ENCODE results near the gene OR4K1.
"Not testable (repeated sequence)": the region's sequence is repeated elsewhere in the genome, so short reads cannot be mapped to it uniquely, and the experiment has no call there.

OR4K1 gene, protein sequence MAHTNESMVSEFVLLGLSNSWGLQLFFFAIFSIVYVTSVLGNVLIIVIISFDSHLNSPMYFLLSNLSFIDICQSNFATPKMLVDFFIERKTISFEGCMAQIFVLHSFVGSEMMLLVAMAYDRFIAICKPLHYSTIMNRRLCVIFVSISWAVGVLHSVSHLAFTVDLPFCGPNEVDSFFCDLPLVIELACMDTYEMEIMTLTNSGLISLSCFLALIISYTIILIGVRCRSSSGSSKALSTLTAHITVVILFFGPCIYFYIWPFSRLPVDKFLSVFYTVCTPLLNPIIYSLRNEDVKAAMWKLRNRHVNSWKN

GRCh38 chr14:19930617-19931016, at the start of gene OR4K1:
TSS of gene OR4K1 (plus strand) at chr14:19930917. CDS start at chr14:19935667, 4,750 bp downstream.
- DNase-seq = no peak

- DNase-seq = no peak
These were observed 35.4 kb upstream of the OR4K1 start for GRCh38 chr14:19895282-19895681.

DNA sequence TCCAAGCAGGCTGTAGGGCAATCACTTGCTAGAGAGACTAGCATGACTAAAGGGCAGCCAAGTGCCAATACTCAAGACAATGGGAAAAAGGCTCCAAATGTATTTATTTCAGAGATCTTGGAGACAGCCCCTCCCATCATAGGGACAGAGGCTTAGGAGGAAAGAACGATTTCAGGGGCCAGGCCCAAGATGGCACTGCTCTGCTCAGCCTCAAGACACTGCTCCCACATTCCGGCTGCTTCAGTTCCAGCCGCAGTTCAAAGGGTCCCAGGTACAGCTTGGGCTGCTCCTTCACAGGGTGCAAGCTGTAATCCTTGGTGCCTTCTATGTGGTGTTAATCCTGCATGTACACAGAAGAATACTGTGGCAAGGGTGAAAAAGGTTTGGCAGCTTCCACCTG, 29.7 kb upstream of the OR4K1 start:
- no peak for DNase-seq

GRCh38 chr14:19902409-19902808, 28.3 kb upstream of the OR4K1 start:
- DNase-seq = no peak

- no peak for DNase-seq
These were observed 24.1 kb upstream of the OR4K1 start for GRCh38 chr14:19906665-19907064.

DNA sequence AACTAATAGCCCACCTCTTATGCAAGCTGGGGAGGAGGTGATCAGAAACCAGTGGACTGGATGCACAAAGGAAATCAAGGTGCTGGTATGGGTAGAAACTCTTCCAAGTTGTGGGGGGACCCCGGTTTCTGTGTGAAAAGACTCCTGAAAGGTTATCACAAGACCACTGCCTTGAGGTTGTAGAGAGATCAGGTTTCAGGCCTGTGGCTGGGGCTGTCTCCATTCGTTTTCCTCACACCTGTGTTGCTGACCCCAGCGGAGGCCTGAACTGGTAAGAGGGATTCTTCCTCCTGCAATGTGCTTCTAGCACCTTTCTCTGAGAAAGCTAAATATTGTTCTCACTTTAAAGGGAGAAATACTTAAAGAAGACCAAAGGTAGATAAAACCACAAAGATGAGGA, 19.6 kb upstream of the OR4K1 start:
- no peak for DNase-seq

DNA sequence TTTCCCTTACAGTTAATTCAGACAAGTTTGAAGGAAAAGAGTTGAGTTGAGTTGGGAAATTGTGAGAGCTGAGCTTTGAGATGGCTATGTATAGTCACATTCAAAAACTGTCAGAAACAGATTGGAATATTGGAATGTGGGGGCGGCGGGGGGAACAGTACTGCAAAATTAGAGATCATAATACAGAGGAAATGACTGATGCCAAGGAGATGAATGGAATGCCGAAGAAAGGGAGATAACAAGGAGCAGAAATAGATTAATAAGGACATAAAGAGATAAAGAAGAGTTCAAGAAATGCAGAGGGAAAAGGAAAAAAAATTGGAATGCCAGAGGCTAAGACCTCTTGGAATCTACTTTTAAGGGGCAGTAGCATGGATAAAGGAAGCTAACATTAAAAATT, 13.5 kb upstream of the OR4K1 start:
- no peak for DNase-seq

- no peak for DNase-seq
These were observed 12.7 kb upstream of the OR4K1 start for GRCh38 chr14:19917955-19918518.

GRCh38 chr14:19918553-19919264, 12.0 kb upstream of the OR4K1 start:
- DNase-seq = no peak

DNA sequence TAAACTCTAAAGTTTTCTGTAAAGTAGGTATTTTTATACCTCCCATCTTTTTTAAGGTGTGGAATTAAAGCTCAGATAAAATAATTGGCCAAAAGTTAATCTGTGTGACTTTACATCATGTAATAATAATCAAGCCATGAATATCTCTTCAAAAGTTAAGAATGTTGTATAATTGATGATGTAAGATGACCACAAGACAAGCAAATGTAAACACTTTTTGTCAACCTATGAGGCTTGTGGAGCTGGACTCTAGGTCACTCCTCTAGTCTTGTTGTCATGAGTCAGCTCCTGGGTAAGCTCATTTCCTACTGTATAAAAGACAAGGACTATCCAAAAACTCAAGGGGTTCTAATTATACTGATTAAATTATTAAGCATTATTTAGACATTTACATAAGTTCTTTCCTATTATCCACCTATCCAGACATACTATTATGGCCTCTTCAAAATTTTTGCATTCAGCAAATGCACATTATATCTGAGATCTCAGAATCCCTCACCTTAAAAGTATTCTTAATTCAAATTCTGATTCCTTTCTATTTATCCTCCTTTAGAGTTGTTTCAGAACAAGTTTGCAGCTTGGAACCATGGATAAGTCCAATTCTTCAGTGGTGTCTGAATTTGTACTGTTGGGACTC, 10.6 kb upstream of the OR4K1 start, which contains the start of gene OR4K5:
OR4K5 (plus strand) TSS at position 587 of the 637 bp plus-strand sequence; CDS start at position 587, 0 bp downstream.
- DNase-seq = no peak

- no peak for DNase-seq
These were observed 11.0 kb downstream of the OR4K1 start for GRCh38 chr14:19941668-19942067.

GRCh38 chr14:19947413-19948090, 16.8 kb downstream of the OR4K1 start:
- DNase-seq = peak; percentile 24

DNA sequence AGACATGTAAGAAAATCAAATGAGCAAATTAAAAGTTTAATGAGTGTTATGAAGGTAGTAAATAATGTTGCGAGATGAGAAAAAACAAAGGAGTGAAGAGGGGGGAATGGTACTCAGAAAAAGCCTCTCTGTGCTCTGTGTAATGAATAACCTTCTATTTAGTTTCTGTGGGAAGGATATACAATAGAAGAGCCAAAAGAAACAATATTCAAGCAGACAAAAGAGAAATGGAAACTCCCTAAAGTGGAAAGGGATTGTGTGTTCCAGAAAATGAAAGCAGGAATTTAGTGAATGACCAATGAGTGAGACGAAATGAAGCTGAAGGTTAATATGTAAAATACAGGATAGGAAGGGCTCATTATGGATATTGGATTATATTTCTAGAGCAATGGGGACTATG, 18.5 kb downstream of the OR4K1 start:
- no peak for DNase-seq

GRCh38 chr14:19969735-19970134, 39.0 kb downstream of the OR4K1 start:
- not testable (repeated sequence) for DNase-seq

- DNase-seq = no peak
These were observed 44.1 kb downstream of the OR4K1 start for GRCh38 chr14:19974844-19975243.

- DNase-seq = no peak
These were observed 44.6 kb downstream of the OR4K1 start, which contains the start of gene OR4K15 for GRCh38 chr14:19975291-19975690. TSS of gene OR4K15 (plus strand) at chr14:19975591. CDS start at chr14:19975591, 0 bp downstream.

Measured in RPMI8226 (cell line).